PC-3 (cell line): ENCODE measurements around the gene HLA-A.

Source experiments
- EZH2 ChIP-seq: fragments of 300-600 bp; sonication (generic); IDR thresholded peaks from one replicate; pipeline ENCODE4 v1.6.1; 2017; ENCODE audit warnings: antibody characterized with exemption, mild to moderate bottlenecking, low read length; ENCODE audit not compliant: unreplicated experiment
- TF ChIP-seq, protein P1 (sequence below): fragments of 300-600 bp; sonication (generic); conservative IDR thresholded peaks from 2 replicates; pipeline ENCODE4 v1.5.1; 2017; ENCODE audit warnings: antibody characterized with exemption, low read depth, mild to moderate bottlenecking, low read length

DNA sequence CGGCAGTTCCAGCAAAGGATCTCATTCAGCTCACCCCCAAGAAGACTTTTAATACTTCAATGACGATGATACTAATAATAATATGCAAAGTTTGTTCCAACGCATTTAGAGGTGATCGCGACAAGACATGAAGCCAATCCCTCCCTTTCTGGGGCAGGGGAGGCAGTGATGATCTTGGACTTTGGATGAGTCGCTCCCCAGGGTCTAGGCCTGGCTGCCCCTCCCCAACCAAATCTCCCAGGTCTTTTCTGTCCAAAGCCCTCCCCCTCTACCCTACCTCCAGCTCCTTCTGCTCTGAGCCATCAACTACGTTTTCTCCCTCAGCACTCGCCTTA is 33.9 kb downstream of the HLA-A start:
- TF ChIP-seq, protein P1, sequence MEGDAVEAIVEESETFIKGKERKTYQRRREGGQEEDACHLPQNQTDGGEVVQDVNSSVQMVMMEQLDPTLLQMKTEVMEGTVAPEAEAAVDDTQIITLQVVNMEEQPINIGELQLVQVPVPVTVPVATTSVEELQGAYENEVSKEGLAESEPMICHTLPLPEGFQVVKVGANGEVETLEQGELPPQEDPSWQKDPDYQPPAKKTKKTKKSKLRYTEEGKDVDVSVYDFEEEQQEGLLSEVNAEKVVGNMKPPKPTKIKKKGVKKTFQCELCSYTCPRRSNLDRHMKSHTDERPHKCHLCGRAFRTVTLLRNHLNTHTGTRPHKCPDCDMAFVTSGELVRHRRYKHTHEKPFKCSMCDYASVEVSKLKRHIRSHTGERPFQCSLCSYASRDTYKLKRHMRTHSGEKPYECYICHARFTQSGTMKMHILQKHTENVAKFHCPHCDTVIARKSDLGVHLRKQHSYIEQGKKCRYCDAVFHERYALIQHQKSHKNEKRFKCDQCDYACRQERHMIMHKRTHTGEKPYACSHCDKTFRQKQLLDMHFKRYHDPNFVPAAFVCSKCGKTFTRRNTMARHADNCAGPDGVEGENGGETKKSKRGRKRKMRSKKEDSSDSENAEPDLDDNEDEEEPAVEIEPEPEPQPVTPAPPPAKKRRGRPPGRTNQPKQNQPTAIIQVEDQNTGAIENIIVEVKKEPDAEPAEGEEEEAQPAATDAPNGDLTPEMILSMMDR = no peak
- no peak for TF ChIP-seq EZH2
